OCI-LY7 (cell line): ENCODE results near the gene CPD. TPM values are rescaled to one million over a fixed set of nuclear protein-coding genes. Genes with fewer than 3 reads are reported as not detected.

Experiments
- BruUV-seq: library from RNA; stranded (reverse); fragments of 400-500 nt; replicated peaks from 2 replicates; lab custom pipeline; 2021; lab: Mats Ljungman, UMichigan
- CTCF ChIA-PET: fragments of 300-600 bp; sonication (Branson Sonifier 250); formaldehyde crosslinking; loops from one replicate; lab custom pipeline; 2022; ENCODE audit warnings: antibody characterized with exemption; ENCODE audit not compliant: unreplicated experiment; lab: Charles Lee
- POLR2A ChIA-PET: fragments of 300-600 bp; sonication (Branson Sonifier 250); formaldehyde crosslinking; loops from one replicate; lab custom pipeline; 2022; ENCODE audit warnings: antibody characterized with exemption; lab: Charles Lee
- DNase-seq: peaks from one replicate; pipeline ENCODE4 v3.0.0-alpha.2; 2015; ENCODE audit warnings: low spot score
- H2AFZ ChIP-seq: fragments of 200-600 bp; sonication (generic), shearing (Covaris generic); 2 replicates; pipeline ENCODE4 v1.6.1; 2014; ENCODE audit warnings: mild to moderate bottlenecking, antibody characterized with exemption, low read length, moderate library complexity
- H3K27ac ChIP-seq: fragments of 200-600 bp; sonication (generic); 2 replicates; pipeline ENCODE4 v1.5.1; 2014; ENCODE audit warnings: mixed run types, low read depth, mild to moderate bottlenecking, moderate library complexity, low read length, inconsistent platforms; ENCODE audit not compliant: poor library complexity, severe bottlenecking
- H3K36me3 ChIP-seq: fragments of 200-600 bp; sonication (generic); 2 replicates; pipeline ENCODE4 v1.6.1; 2014; ENCODE audit warnings: mild to moderate bottlenecking, antibody characterized with exemption, low read length, moderate library complexity, mixed read lengths; ENCODE audit not compliant: insufficient read depth
- H3K4me1 ChIP-seq: fragments of 200-600 bp; sonication (generic); 2 replicates; pipeline ENCODE4 v1.5.1; 2014; ENCODE audit warnings: mild to moderate bottlenecking, low read length; ENCODE audit not compliant: insufficient read depth, poor library complexity, severe bottlenecking
- H3K4me2 ChIP-seq: fragments of 200-600 bp; sonication (generic); 2 replicates; pipeline ENCODE4 v1.6.1; 2014; ENCODE audit warnings: mild to moderate bottlenecking, low read length
- H3K4me3 ChIP-seq: fragments of 200-600 bp; sonication (generic); 2 replicates; pipeline ENCODE4 v1.5.1; 2014; ENCODE audit warnings: mild to moderate bottlenecking, low read depth, low read length; ENCODE audit not compliant: poor library complexity, severe bottlenecking
- H3K79me2 ChIP-seq: fragments of 200-600 bp; sonication (generic); 2 replicates; pipeline ENCODE4 v1.6.1; 2016; ENCODE audit warnings: low read depth, mild to moderate bottlenecking, low read length, moderate library complexity, mixed read lengths; ENCODE audit not compliant: insufficient read depth
- H3K9me2 ChIP-seq: fragments of 200-600 bp; sonication (generic); 2 replicates; pipeline ENCODE4 v1.6.1; 2016; ENCODE audit warnings: mild to moderate bottlenecking, low read length, mixed read lengths; ENCODE audit not compliant: insufficient read depth
- H3K9me3 ChIP-seq: fragments of 200-600 bp; sonication (generic); 2 replicates; pipeline ENCODE4 v1.6.1; 2014; ENCODE audit warnings: mild to moderate bottlenecking, mixed run types, low read length, mixed read lengths
- H4K20me1 ChIP-seq: fragments of 200-600 bp; sonication (generic); 2 replicates; pipeline ENCODE4 v1.6.1; 2014; ENCODE audit warnings: mild to moderate bottlenecking, antibody characterized with exemption, low read length, moderate library complexity, mixed read lengths; ENCODE audit not compliant: insufficient read depth
- CTCF ChIP-seq: fragments of 200-600 bp; sonication (generic); conservative IDR thresholded peaks from 2 replicates; pipeline ENCODE4 v1.5.1; 2014; ENCODE audit warnings: mild to moderate bottlenecking, antibody characterized with exemption, low read length, moderate library complexity, mixed read lengths
- EZH2phosphoT487 ChIP-seq: fragments of 200-600 bp; sonication (generic); IDR thresholded peaks from 2 replicates; pipeline ENCODE4 v1.6.1; 2018; ENCODE audit warnings: low read depth, borderline replicate concordance, mild to moderate bottlenecking, mixed run types, antibody characterized with exemption, low read length, moderate library complexity, mixed read lengths
- intact Hi-C: fragments of 100-400 bp; cut with micrococcal nuclease; formaldehyde crosslinking; loops from one replicate; pipeline ENCODE4 v1.10.0; 2022; ENCODE audit not compliant: unreplicated experiment
- total RNA-seq, 2 experiments: library from RNA; depleted of rRNA in 1 of 2; stranded (reverse); fragments of >200 nt in 1 of 2; shearing (Covaris generic) in 1 of 2; gene quantifications; 2 replicates each; pipeline ENCODE4 v1.2.3, GENCODE V29; 2014 to 2022

The CPD gene
- total RNA-seq, 2 experiments from 2014 or later = 16.4 to 24.0 TPM

- no peaks in the 10 kb centered on the region for H3K79me2 ChIP-seq
- no peaks in the 10 kb centered on the region for H3K9me3 ChIP-seq
- no peak for TF ChIP-seq EZH2phosphoT487
- TF ChIP-seq CTCF = no peak
- H4K20me1 ChIP-seq = no peaks in the 10 kb centered on the region
- peaks cover 14% of the 10 kb centered on the region for H3K4me1 ChIP-seq
- BruUV-seq = no TSS peak
- no peak within 1 kb of the TSS for H3K4me2 ChIP-seq
- ChIA-PET POLR2A (interaction anchor here (0.5 to 2.1 kb wide), 5 partner anchors 7 to 54 kb away, joined by 3 to 11 read pairs (median 3); no protein-coding TSS in a partner anchor), CTCF (no interaction called here)
- no peak within 1 kb of the TSS for H3K4me3 ChIP-seq
- no peaks in the 10 kb centered on the region for H3K9me2 ChIP-seq
- DNase-seq = no peak
- H2AFZ ChIP-seq = peak within 1 kb of the TSS; percentile 42; the same call in 1 of the 2 replicates
- intact Hi-C loops = loop anchor here (2.0 kb wide), 1 partner anchor 217 kb away; the partner anchor contains the start of gene NSRP1
- H3K27ac ChIP-seq = no peak within 1 kb of the TSS
- H3K36me3 ChIP-seq = no peaks in the 10 kb centered on the region
Measured at GRCh38 chr17:30333503-30334360, 45.0 kb upstream of the CPD start, which contains the start of gene TMIGD1. Gene TMIGD1 (minus strand): TSS chr17:30334057. CDS start chr17:30332133, 1,924 bp downstream.

- POLR2A ChIA-PET = interaction anchor here (0.7 to 2.1 kb wide), 7 partner anchors 8 to 237 kb away, joined by 3 to 11 read pairs (median 3); partner anchors contain the start of gene BLMH
- Histone ChIP-seq H4K20me1 (no peaks in the 10 kb centered on the region), H3K9me3 (no peaks in the 10 kb centered on the region), H3K79me2 (no peaks in the 10 kb centered on the region), H3K9me2 (no peaks in the 10 kb centered on the region), H3K36me3 (no peaks in the 10 kb centered on the region), H3K4me3 (no peak overlapping the region), H2AFZ (peak overlapping the region; percentile 42; the same call in 1 of the 2 replicates), H3K4me2 (no peak overlapping the region), H3K4me1 (peaks cover 14% of the 10 kb centered on the region), H3K27ac (no peak overlapping the region)
- TF ChIP-seq CTCF (no peak), EZH2phosphoT487 (no peak)
- intact Hi-C loops = no loop called here
- CTCF ChIA-PET = interaction anchor here (1.4 kb wide), 1 partner anchor 230 kb away, joined by 5 read pairs; no protein-coding TSS in a partner anchor
- no peak for DNase-seq
- BruUV-seq = no TSS peak
Measured at GRCh38 chr17:30334421-30334820, 44.3 kb upstream of the CPD start.
